ENCODE data around the gene RAB27A.
"Not testable (repeated sequence)": the region's sequence is repeated elsewhere in the genome, so short reads cannot be mapped to it uniquely, and the experiment has no call there.

The RAB27A gene

DNA sequence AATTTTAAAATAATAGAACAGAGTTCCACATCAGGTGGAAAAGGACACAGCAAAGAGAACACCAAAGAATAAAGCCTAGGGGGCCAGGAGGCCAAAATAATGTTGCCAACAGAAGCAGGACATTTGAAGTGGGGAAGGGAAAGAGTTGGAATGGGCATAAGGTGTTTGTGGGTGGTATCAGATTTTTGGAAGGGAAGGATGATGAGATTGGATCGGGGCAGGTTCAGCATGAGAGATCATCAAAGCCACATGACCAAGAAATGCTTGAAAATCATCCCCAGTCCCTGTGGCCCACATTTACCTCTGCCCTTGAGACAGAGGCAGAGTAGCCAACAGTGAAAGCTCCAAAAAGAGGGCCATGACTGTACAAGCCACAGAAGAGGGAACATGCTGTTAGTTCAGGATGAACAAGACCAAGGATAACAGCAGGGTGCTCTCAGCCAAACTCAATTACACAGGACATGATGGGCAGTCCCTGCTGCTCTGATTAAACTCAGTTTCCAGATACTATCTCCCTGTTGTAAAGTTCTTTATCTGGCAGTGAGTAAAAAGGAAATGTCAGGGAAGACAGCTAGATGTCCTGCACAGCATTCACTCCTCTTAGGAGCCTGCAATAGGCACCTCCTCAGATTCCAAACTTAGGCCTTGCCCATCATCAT, 32.5 kb downstream of the RAB27A start:
- no peak overlapping the region for H3K4me3 ChIP-seq (ENCODE audit: low read depth in 1 of 2, low read length in 2 of 2)
- no peak overlapping the region for H3K27ac ChIP-seq (ENCODE audit: low read length)
- no peaks in the 10 kb centered on the region for H3K9me3 ChIP-seq (ENCODE audit: control insufficient read depth in 1 of 2, low read length in 2 of 2)
- no peaks in the 10 kb centered on the region for H3K27me3 ChIP-seq (ENCODE audit: low read depth, low read length)
- H3K36me3 ChIP-seq (ENCODE audit: control insufficient read depth in 1 of 2, insufficient read depth in 2 of 2, low read length in 2 of 2), result no peaks in the 10 kb centered on the region
- peaks cover 3 to 7% of the 10 kb centered on the region in 2 donors for H3K4me1 ChIP-seq (ENCODE audit: control insufficient read depth in 1 of 2, insufficient read depth in 2 of 2, low read length in 2 of 2)

DNA sequence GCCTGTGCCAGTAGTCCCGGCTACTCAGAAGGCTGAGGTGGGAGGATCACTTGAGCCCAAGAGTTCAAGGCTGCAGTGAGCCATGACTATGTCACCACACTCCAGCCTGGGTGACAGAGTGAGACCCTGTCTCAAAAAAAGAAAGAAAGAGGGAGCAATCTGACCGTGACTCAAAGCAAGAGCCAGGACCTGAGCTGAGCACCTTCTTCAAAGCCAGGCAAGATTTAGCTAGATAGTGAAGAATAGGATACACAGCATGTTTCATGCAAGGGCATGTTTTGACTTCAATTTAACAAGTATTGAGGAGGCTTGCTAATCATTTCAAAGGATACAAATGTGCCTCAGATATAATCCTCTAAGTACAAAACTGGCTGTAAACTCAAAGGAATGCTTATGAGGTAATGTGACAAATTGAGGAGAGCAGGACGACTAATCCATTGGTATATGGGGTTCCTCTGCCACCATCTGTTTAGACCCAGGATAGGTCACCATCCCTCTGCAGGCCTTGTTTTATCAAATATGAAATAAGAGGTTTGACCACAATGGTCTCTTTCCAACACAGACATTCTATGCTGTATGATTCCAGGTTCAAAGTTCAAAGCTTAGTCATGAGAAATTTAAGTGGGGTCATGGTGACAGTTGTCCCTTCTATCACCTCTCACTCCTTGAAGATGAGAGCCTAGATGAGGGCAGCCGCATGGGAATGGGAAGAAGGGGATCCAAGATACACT, 33.2 kb downstream of the RAB27A start:
- H3K27ac ChIP-seq (ENCODE audit: low read length), result no peak overlapping the region
- H3K9me3 ChIP-seq (ENCODE audit: control insufficient read depth in 1 of 2, low read length in 2 of 2), result no peaks in the 10 kb centered on the region
- H3K4me1 ChIP-seq (ENCODE audit: control insufficient read depth in 1 of 2, insufficient read depth in 2 of 2, low read length in 2 of 2), result peaks cover 3 to 7% of the 10 kb centered on the region in 2 donors
- no peaks in the 10 kb centered on the region for H3K36me3 ChIP-seq (ENCODE audit: control insufficient read depth in 1 of 2, insufficient read depth in 2 of 2, low read length in 2 of 2)
- H3K4me3 ChIP-seq (ENCODE audit: low read depth in 1 of 2, low read length in 2 of 2), result no peak overlapping the region
- no peaks in the 10 kb centered on the region for H3K27me3 ChIP-seq (ENCODE audit: low read depth, low read length)

DNA sequence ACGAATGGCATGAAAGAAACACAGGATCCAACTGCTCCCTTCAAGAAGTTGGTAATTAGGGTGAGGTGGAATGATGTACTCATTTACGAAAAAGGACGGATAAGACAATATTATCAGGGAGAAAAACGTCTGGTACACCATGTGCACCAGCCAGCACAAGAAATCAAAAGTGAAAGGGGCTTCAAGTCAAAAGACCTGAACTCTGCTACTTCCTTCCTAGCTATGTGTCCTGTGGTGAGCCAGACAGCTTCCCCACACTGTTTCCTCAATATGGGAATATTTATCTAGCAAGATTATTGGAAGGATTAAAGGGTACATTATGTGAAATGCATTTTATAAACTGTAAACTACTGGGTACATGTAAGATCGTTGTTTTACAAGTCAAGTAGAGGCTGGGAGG, 33.9 kb downstream of the RAB27A start:
- Histone ChIP-seq H3K27me3 (ENCODE audit: low read depth, low read length) (no peaks in the 10 kb centered on the region), H3K36me3 (ENCODE audit: control insufficient read depth in 1 of 2, insufficient read depth in 2 of 2, low read length in 2 of 2) (no peaks in the 10 kb centered on the region), H3K4me3 (ENCODE audit: low read depth in 1 of 2, low read length in 2 of 2) (peak overlapping the region; percentile 6 to 55), H3K9me3 (ENCODE audit: control insufficient read depth in 1 of 2, low read length in 2 of 2) (no peaks in the 10 kb centered on the region), H3K4me1 (ENCODE audit: control insufficient read depth in 1 of 2, insufficient read depth in 2 of 2, low read length in 2 of 2) (peaks cover 3 to 11% of the 10 kb centered on the region in 2 donors), H3K27ac (ENCODE audit: low read length) (peak overlapping the region; percentile 28)

DNA sequence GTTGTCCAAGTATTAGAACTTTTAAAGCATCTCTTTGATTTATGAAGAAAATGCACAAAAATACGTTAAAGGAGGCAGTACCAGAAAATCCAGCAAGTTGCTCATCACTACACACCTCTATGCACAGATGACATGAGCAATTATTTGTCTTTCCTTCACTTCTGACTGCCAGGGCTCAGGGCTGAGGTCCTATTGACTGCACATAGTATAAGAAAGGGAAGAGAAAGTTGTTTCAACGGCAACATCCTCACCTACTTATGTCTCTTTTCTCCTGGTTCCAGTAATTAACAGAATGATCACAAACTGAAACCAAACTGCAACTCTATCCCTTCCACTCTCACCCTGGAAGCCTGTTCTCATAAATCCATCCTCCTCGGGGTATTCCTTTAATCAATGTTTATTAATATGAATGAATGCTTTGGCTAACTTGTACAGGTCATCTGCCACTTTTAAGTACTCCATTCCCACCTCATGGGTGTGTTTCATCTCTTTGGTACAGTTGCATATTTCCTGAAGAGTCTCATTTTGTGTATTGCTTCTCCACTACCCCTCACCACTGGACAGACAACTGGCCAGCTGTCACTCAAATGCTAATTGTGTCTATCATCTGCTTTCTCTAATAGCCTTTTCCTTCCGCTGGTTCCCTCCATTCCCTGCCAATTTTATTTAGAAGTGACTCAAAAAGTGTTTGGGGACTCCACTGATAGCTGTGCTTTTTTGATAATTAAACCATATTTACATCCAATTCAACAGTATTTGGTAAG, 34.5 kb downstream of the RAB27A start:
- Histone ChIP-seq H3K4me1 (ENCODE audit: control insufficient read depth in 1 of 2, insufficient read depth in 2 of 2, low read length in 2 of 2) (peaks cover 3 to 11% of the 10 kb centered on the region in 2 donors), H3K27ac (ENCODE audit: low read length) (peak overlapping the region; percentile 28), H3K4me3 (ENCODE audit: low read depth in 1 of 2, low read length in 2 of 2) (peak overlapping the region; percentile 6 to 55), H3K9me3 (ENCODE audit: control insufficient read depth in 1 of 2, low read length in 2 of 2) (no peaks in the 10 kb centered on the region), H3K36me3 (ENCODE audit: control insufficient read depth in 1 of 2, insufficient read depth in 2 of 2, low read length in 2 of 2) (no peaks in the 10 kb centered on the region), H3K27me3 (ENCODE audit: low read depth, low read length) (no peaks in the 10 kb centered on the region)

DNA sequence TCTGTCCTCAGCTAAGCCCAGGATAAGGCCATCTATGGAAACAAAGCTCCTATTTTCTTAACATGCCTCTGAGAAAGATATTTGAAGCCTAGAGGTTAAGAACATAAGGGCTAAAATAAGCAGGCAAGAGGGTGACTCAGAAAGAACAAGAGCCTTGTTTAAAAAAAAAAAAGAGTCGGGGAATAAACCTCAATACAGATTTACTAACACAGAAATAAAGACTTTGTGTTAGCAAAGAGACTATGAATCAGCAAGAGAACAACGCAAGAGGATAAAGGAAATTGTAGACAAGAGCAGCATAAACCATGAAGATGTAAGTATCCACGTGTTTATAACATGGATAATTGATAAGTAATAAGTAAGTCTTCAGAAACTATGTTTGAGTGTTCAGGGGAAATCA, 36.0 kb downstream of the RAB27A start:
- Histone ChIP-seq H3K36me3 (ENCODE audit: control insufficient read depth in 1 of 2, insufficient read depth in 2 of 2, low read length in 2 of 2) (no peaks in the 10 kb centered on the region), H3K27ac (ENCODE audit: low read length) (no peak overlapping the region), H3K4me3 (ENCODE audit: low read depth in 1 of 2, low read length in 2 of 2) (no peak overlapping the region), H3K27me3 (ENCODE audit: low read depth, low read length) (no peaks in the 10 kb centered on the region), H3K9me3 (ENCODE audit: control insufficient read depth in 1 of 2, low read length in 2 of 2) (no peaks in the 10 kb centered on the region), H3K4me1 (ENCODE audit: control insufficient read depth in 1 of 2, insufficient read depth in 2 of 2, low read length in 2 of 2) (peaks cover 3 to 11% of the 10 kb centered on the region in 2 donors)

DNA sequence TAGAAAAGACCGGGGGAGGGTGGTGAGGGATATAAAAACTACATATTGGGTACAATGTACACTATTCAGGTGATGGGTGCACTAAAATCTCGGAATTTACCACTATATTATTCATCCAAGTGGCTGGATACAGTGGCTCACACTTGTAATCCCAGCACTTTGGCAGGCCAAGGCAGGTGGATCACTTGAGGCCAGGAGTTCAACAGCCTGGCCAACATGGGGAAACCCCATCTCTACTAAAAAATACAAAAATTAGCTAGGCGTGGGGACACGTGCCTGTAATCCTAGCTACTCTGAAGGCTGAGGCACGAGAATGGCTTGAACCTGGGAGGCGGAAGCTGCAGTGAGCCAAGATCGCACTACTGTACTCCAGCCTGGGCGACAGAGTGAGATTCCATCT, 37.4 kb downstream of the RAB27A start:
- peaks cover 8 to 11% of the 10 kb centered on the region in 2 donors for H3K4me1 ChIP-seq (ENCODE audit: control insufficient read depth in 1 of 2, insufficient read depth in 2 of 2, low read length in 2 of 2)
- H3K27ac ChIP-seq (ENCODE audit: low read length); H3K27me3 ChIP-seq (ENCODE audit: low read depth, low read length); H3K9me3 ChIP-seq (ENCODE audit: control insufficient read depth in 1 of 2, low read length in 2 of 2); H3K36me3 ChIP-seq (ENCODE audit: control insufficient read depth in 1 of 2, insufficient read depth in 2 of 2, low read length in 2 of 2); H3K4me3 ChIP-seq (ENCODE audit: low read depth in 1 of 2, low read length in 2 of 2): not testable (repeated sequence)

DNA sequence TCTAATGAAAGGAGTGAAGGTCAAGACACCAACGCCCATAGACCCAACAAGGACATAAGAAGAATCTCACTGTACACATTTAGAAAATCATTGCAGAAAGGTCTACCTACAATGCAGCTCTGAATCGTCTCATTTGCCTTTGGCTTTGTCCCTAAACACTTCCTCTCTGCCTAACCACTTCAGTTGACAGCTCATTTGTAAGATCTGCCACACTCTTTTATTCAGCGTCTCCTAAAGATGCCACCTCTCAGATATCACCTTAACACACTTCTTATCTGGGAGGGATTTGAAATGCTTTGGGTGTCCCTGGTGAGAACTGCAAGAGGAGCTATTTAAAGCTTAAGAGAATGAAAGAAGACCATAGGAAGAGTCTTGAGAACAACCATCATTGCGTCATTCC, 38.7 kb downstream of the RAB27A start:
- Histone ChIP-seq H3K27me3 (ENCODE audit: low read depth, low read length) (no peaks in the 10 kb centered on the region), H3K36me3 (ENCODE audit: control insufficient read depth in 1 of 2, insufficient read depth in 2 of 2, low read length in 2 of 2) (no peaks in the 10 kb centered on the region), H3K4me1 (ENCODE audit: control insufficient read depth in 1 of 2, insufficient read depth in 2 of 2, low read length in 2 of 2) (peaks cover 8 to 11% of the 10 kb centered on the region in 2 donors), H3K27ac (ENCODE audit: low read length) (peak overlapping the region; percentile 26), H3K4me3 (ENCODE audit: low read depth in 1 of 2, low read length in 2 of 2) (no peak overlapping the region), H3K9me3 (ENCODE audit: control insufficient read depth in 1 of 2, low read length in 2 of 2) (no peaks in the 10 kb centered on the region)

DNA sequence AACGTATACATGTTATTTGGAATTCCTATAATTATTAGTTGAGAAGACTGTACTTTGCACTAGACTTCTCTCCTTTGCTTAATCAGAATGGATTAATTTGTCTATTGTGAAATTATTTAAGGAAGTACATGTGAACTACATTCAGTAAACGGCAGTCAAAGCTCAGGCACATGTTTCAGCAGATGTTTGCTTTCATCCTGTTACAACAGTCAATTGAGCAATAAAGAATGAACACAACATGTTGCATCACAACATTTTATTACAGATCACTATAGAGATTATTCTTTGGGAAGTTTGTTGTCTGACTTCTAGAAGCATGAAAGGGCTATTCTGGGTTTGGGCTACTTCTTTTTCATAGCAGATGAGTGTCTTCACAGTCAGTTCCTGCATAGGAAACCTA, 39.2 kb downstream of the RAB27A start:
- no peak overlapping the region for H3K27ac ChIP-seq (ENCODE audit: low read length)
- H3K27me3 ChIP-seq (ENCODE audit: low read depth, low read length), result no peaks in the 10 kb centered on the region
- no peak overlapping the region for H3K4me3 ChIP-seq (ENCODE audit: low read depth in 1 of 2, low read length in 2 of 2)
- no peaks in the 10 kb centered on the region for H3K36me3 ChIP-seq (ENCODE audit: control insufficient read depth in 1 of 2, insufficient read depth in 2 of 2, low read length in 2 of 2)
- H3K4me1 ChIP-seq (ENCODE audit: control insufficient read depth in 1 of 2, insufficient read depth in 2 of 2, low read length in 2 of 2), result peaks cover 7 to 8% of the 10 kb centered on the region in 2 donors
- H3K9me3 ChIP-seq (ENCODE audit: control insufficient read depth in 1 of 2, low read length in 2 of 2), result no peaks in the 10 kb centered on the region

DNA sequence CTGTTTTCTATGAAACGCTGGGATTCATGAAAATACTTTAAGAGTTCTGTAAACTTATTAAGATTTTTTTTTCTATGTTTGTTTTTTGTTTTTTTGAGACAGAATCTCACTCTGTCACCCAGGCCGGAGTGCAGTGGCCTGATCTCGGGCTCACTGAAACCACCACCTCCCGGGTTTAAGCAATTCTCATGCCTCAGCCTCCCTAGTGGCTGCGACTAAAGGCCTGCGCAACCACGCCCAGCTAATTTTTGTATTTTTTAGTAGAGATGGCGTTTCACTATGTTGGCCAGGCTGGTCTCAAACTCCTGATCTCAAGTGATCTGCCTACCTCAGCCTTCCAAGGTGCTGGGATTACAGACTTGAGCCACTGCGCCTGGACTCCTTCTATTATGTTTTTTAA, 39.7 kb downstream of the RAB27A start:
- not testable (repeated sequence) for H3K4me1 ChIP-seq (ENCODE audit: control insufficient read depth in 1 of 2, insufficient read depth in 2 of 2, low read length in 2 of 2); H3K9me3 ChIP-seq (ENCODE audit: control insufficient read depth in 1 of 2, low read length in 2 of 2); H3K36me3 ChIP-seq (ENCODE audit: control insufficient read depth in 1 of 2, insufficient read depth in 2 of 2, low read length in 2 of 2); H3K27me3 ChIP-seq (ENCODE audit: low read depth, low read length); H3K4me3 ChIP-seq (ENCODE audit: low read depth in 1 of 2, low read length in 2 of 2); H3K27ac ChIP-seq (ENCODE audit: low read length)

DNA sequence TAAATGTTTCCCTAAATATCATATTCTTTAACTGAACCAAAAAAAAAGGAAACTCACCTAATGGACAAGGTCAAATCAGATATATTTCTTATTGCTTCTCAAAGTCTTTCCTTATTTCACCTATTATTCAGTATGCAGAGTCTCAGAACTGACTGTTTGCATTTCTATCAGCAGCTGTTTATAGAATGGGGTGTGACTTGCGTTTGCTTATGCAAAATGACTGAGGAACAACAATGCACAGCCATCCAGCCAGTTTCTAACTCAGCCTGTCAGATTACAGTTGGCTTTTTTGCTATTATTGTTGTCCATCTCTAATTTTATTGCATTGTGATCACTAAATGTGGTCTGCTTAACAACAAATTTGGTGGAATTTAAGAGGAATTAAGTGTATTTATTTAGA, 40.7 kb downstream of the RAB27A start:
- Histone ChIP-seq H3K4me3 (ENCODE audit: low read depth in 1 of 2, low read length in 2 of 2) (no peak overlapping the region), H3K27me3 (ENCODE audit: low read depth, low read length) (no peaks in the 10 kb centered on the region), H3K4me1 (ENCODE audit: control insufficient read depth in 1 of 2, insufficient read depth in 2 of 2, low read length in 2 of 2) (peaks cover 4 to 5% of the 10 kb centered on the region in 2 donors), H3K9me3 (ENCODE audit: control insufficient read depth in 1 of 2, low read length in 2 of 2) (no peaks in the 10 kb centered on the region), H3K27ac (ENCODE audit: low read length) (no peak overlapping the region), H3K36me3 (ENCODE audit: control insufficient read depth in 1 of 2, insufficient read depth in 2 of 2, low read length in 2 of 2) (no peaks in the 10 kb centered on the region)

DNA sequence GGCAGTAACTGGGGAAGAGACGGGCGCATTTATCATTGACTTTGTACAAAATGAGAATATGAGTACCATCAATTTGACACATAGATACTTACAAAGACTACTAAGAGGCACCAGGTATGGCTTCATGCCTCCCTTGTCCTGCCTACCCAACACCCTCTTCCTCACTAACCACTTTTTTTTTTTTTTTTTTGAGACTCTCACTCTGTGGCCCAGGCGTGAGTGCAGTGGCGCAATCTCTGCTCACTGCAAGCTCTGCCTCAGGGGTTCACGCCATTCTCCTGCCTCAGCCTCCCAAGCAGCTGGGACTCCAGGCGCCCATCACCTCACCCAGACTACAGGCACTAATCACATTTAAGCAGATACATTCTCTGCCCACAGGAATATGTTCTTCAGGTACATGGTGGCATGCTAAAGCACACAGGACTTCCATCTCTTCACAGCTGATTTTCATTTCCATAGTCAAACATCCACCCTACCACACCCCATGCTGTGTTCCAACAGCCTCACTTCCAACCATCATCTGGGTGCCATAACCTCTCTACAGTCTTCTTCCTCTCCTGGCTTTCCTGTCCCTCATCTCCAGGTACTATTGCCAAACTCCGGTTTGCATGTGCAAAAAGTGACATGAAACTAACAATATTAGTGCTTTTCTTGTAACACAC, 41.7 kb downstream of the RAB27A start:
- Histone ChIP-seq H3K36me3 (ENCODE audit: control insufficient read depth in 1 of 2, insufficient read depth in 2 of 2, low read length in 2 of 2) (no peaks in the 10 kb centered on the region), H3K4me3 (ENCODE audit: low read depth in 1 of 2, low read length in 2 of 2) (no peak overlapping the region), H3K27me3 (ENCODE audit: low read depth, low read length) (no peaks in the 10 kb centered on the region), H3K4me1 (ENCODE audit: control insufficient read depth in 1 of 2, insufficient read depth in 2 of 2, low read length in 2 of 2) (peaks cover 4 to 5% of the 10 kb centered on the region in 2 donors), H3K9me3 (ENCODE audit: control insufficient read depth in 1 of 2, low read length in 2 of 2) (no peaks in the 10 kb centered on the region), H3K27ac (ENCODE audit: low read length) (no peak overlapping the region)

Measured in muscle layer of duodenum (tissue), 2 donors.